CD14-positive monocyte (primary cell): ENCODE results near the gene NCOA7. TPM values are rescaled to one million over a fixed set of nuclear protein-coding genes. Genes with fewer than 3 reads are reported as not detected.

Experiments used
- DNase-seq, 3 donors: peaks; one replicate each; pipeline ENCODE4 v3.0.0-alpha.2; 2011 to 2022
- H2AFZ ChIP-seq: 2 replicates; pipeline ENCODE4 v1.6.0; 2012; ENCODE audit warnings: mild to moderate bottlenecking, low read depth, low read length, inconsistent platforms; ENCODE audit not compliant: insufficient read depth, poor library complexity, severe bottlenecking
- H3K27ac ChIP-seq, 2 donors: 1 replicate in 1 of 2; 2 replicates in 1 of 2; pipeline ENCODE4 v1.5.1; 2012 to 2013; ENCODE audit warnings: low read length in 2 of 2, control low read depth in 1 of 2, inconsistent platforms in 1 of 2, low read depth in 1 of 2, mild to moderate bottlenecking in 1 of 2
- H3K27me3 ChIP-seq, 2 donors: one replicate each; pipeline versions ENCODE4 v1.6.0 to v1.6.1; 2011 to 2013; ENCODE audit warnings: low read length in 2 of 2; ENCODE audit not compliant: control insufficient read depth in 2 of 2, insufficient read depth in 2 of 2
- H3K36me3 ChIP-seq, 2 donors: replicated peaks in 1 of 2; 1 replicate in 1 of 2; 2 replicates in 1 of 2; pipeline versions ENCODE4 v1.5.1 to v1.6.1; 2012 to 2013; ENCODE audit warnings: low read length in 2 of 2, control low read depth in 1 of 2, inconsistent platforms in 1 of 2, mild to moderate bottlenecking in 1 of 2; ENCODE audit not compliant: insufficient read depth in 2 of 2, control insufficient read depth in 1 of 2
- H3K4me1 ChIP-seq, 2 donors: 1 replicate in 1 of 2; 2 replicates in 1 of 2; pipeline versions ENCODE4 v1.5.1 to v1.6.1; 2012 to 2013; ENCODE audit warnings: low read length in 2 of 2, control low read depth in 1 of 2, inconsistent platforms in 1 of 2, mild to moderate bottlenecking in 1 of 2, moderate library complexity in 1 of 2; ENCODE audit not compliant: insufficient read depth in 2 of 2, control insufficient read depth in 1 of 2
- H3K4me2 ChIP-seq: replicated peaks from 2 replicates; pipeline ENCODE3; 2012; ENCODE audit warnings: low read length, moderate library complexity, mild to moderate bottlenecking; ENCODE audit not compliant: poor library complexity, severe bottlenecking; ENCODE audit errors: extremely low read depth
- H3K4me3 ChIP-seq, 3 experiments: fragments of 200-600 bp in 1 of 3; sonication (generic) in 1 of 3; replicated peaks in 1 of 3; 1 replicate in 2 of 3; 2 replicates in 1 of 3; pipeline ENCODE4 v1.5.1; 2011 to 2013; ENCODE audit warnings: low read length in 3 of 3, mild to moderate bottlenecking in 3 of 3, control low read depth in 2 of 3, low read depth in 2 of 3, inconsistent platforms in 1 of 3, moderate library complexity in 1 of 3
- H3K79me2 ChIP-seq: 2 replicates; pipeline ENCODE4 v1.6.0; 2012; ENCODE audit warnings: mild to moderate bottlenecking, control low read depth, inconsistent platforms, low read length, moderate library complexity; ENCODE audit not compliant: insufficient read depth
- H3K9ac ChIP-seq: 2 replicates; pipeline ENCODE4 v1.6.0; 2017; ENCODE audit warnings: low read length, mild to moderate bottlenecking; ENCODE audit not compliant: insufficient read depth, poor library complexity, severe bottlenecking
- H3K9me3 ChIP-seq, 2 donors: replicated peaks in 1 of 2; 1 replicate in 1 of 2; 2 replicates in 1 of 2; pipeline versions ENCODE4 v1.5.1 to v1.6.1; 2012 to 2013; ENCODE audit warnings: low read length in 2 of 2, control low read depth in 1 of 2; ENCODE audit not compliant: control insufficient read depth in 1 of 2, insufficient read depth in 1 of 2
- H4K20me1 ChIP-seq: 2 replicates; pipeline ENCODE4 v1.6.0; 2012; ENCODE audit warnings: mild to moderate bottlenecking, low read length, control low read depth, moderate library complexity; ENCODE audit not compliant: insufficient read depth
- H3K27ac Mint-ChIP-seq, 7 donors: one replicate each; pipeline ENCODE4 v1.8.0; 2020; ENCODE audit warnings: mild to moderate bottlenecking in 7 of 7, mixed read lengths in 7 of 7, moderate library complexity in 6 of 7, inconsistent platforms in 2 of 7
- H3K27me3 Mint-ChIP-seq, 3 donors: one replicate each; pipeline ENCODE4 v1.8.0; 2021 to 2022; ENCODE audit warnings: low read depth in 3 of 3, mild to moderate bottlenecking in 3 of 3, mixed read lengths in 3 of 3, moderate library complexity in 3 of 3, inconsistent platforms in 1 of 3
- H3K36me3 Mint-ChIP-seq, 2 donors: one replicate each; pipeline ENCODE4 v1.8.0; 2020; ENCODE audit warnings: mixed read lengths in 2 of 2, inconsistent platforms in 1 of 2, mild to moderate bottlenecking in 1 of 2
- H3K4me1 Mint-ChIP-seq: one replicate; pipeline ENCODE4 v1.8.0; 2020; ENCODE audit warnings: mild to moderate bottlenecking, mixed read lengths
- H3K4me3 Mint-ChIP-seq, 2 donors: one replicate each; pipeline ENCODE4 v1.8.0; 2020; ENCODE audit warnings: mild to moderate bottlenecking in 2 of 2, mixed read lengths in 2 of 2, moderate library complexity in 1 of 2
- H3K9me3 Mint-ChIP-seq, 7 donors: one replicate each; pipeline ENCODE4 v1.8.0; 2020 to 2022; ENCODE audit warnings: mixed read lengths in 7 of 7, mild to moderate bottlenecking in 6 of 7, moderate library complexity in 6 of 7, inconsistent platforms in 2 of 7
- CTCF ChIP-seq: fragments of 200-600 bp; IDR thresholded peaks from one replicate; pipeline ENCODE4 v1.8.0; 2022; ENCODE audit warnings: antibody characterized with exemption, mild to moderate bottlenecking
- WGBS: methylation state at CpG from one replicate; pipeline ENCODE4 v1.1.5; 2013; ENCODE audit warnings: missing lambda C conversion rate; ENCODE audit not compliant: insufficient coverage; 5-methylcytosine and 5-hydroxymethylcytosine counted together
- intact Hi-C, 2 donors: fragments of 100-400 bp; cut with micrococcal nuclease; formaldehyde crosslinking; loops; one replicate each; pipeline versions ENCODE4 v1.15.0 to v1.15.1; 2023
- polyA plus RNA-seq, 3 donors: library from polyadenylated mRNA; depleted of rRNA in 1 of 3; unstranded in 2 of 3; stranded (reverse) in 1 of 3; fragments of 300-500 nt in 2 of 3; fragments of >200 nt in 1 of 3; fragmentation: Illumina TruSeq in 2 of 3; gene quantifications; 1 replicate in 2 of 3; 2 replicates in 1 of 3; pipeline ENCODE4 v1.2.3, GENCODE V29; 2012 to 2021

Gene NCOA7
- polyA plus RNA-seq, 3 donors: 8.3 to 21.9 (median 11.2) TPM

GRCh38 chr6:125882243-125882642 is 91.5 kb downstream of the NCOA7 start:
- Mint-ChIP-seq H3K4me3 (no peak overlapping the region), H3K4me1 (peaks cover 5% of the 10 kb centered on the region), H3K27me3 (no peaks in the 10 kb centered on the region), H3K9me3 (no peaks in the 10 kb centered on the region), H3K36me3 (peaks cover 61 to 64% of the 10 kb centered on the region in 2 donors), H3K27ac (no peak overlapping the region)
- H3K9me3 ChIP-seq: no peaks in the 10 kb centered on the region
- 100% methylated on average over 1 of the region's 4 CpGs for WGBS
- no peak overlapping the region for H3K4me3 ChIP-seq
- no peaks in the 10 kb centered on the region for H3K27me3 ChIP-seq
- TF ChIP-seq CTCF: no peak
- H3K9ac ChIP-seq: no peak overlapping the region
- H4K20me1 ChIP-seq: no peaks in the 10 kb centered on the region
- H3K4me2 ChIP-seq: no peak overlapping the region
- intact Hi-C loops: no loop called here
- no peaks in the 10 kb centered on the region for H3K79me2 ChIP-seq
- peaks cover 4 to 7% of the 10 kb centered on the region in 2 donors for H3K4me1 ChIP-seq
- peaks cover 50 to 75% of the 10 kb centered on the region in 2 donors for H3K36me3 ChIP-seq
- no peak overlapping the region for H3K27ac ChIP-seq
- no peak for DNase-seq
- H2AFZ ChIP-seq: no peak overlapping the region

- H3K36me3 ChIP-seq: peaks cover 37 to 72% of the 10 kb centered on the region in 2 donors
- no peak overlapping the region for H3K4me2 ChIP-seq
- H3K27ac Mint-ChIP-seq: no peak overlapping the region
- no peak overlapping the region for H2AFZ ChIP-seq
- peaks cover 4 to 7% of the 10 kb centered on the region in 2 donors for H3K4me1 ChIP-seq
- H3K4me1 Mint-ChIP-seq: peaks cover 5% of the 10 kb centered on the region
- H3K36me3 Mint-ChIP-seq: peaks cover 57 to 58% of the 10 kb centered on the region in 2 donors
- 75% methylated on average over 5 of the region's 6 CpGs for WGBS
- H3K9ac ChIP-seq: no peak overlapping the region
- no peak for TF ChIP-seq CTCF
- intact Hi-C loops: no loop called here
- H3K79me2 ChIP-seq: no peaks in the 10 kb centered on the region
- H4K20me1 ChIP-seq: no peaks in the 10 kb centered on the region
- no peak overlapping the region for H3K27ac ChIP-seq
- no peaks in the 10 kb centered on the region for H3K27me3 ChIP-seq
- no peaks in the 10 kb centered on the region for H3K27me3 Mint-ChIP-seq
- H3K9me3 Mint-ChIP-seq: no peaks in the 10 kb centered on the region
- no peak for DNase-seq
- no peak overlapping the region for H3K4me3 ChIP-seq
- no peaks in the 10 kb centered on the region for H3K9me3 ChIP-seq
- no peak overlapping the region for H3K4me3 Mint-ChIP-seq
Observed at GRCh38 chr6:125884634-125885371, 94.0 kb downstream of the NCOA7 start.
